Effector memory CD4-positive, alpha-beta T cell (primary cell): ENCODE measurements around the gene HRCT1.

Source experiments
- DNase-seq, 3 donors: peaks; one replicate each; pipeline ENCODE4 v3.0.0-alpha.2; 2020
- H3K27ac ChIP-seq: 2 replicates; pipeline ENCODE4 v1.7.0; 2013; ENCODE audit warnings: mild to moderate bottlenecking, low read length, moderate library complexity; ENCODE audit not compliant: insufficient read depth, poor library complexity, severe bottlenecking
- H3K27me3 ChIP-seq: replicated peaks from 2 replicates; pipeline ENCODE4 v1.7.0; 2013; ENCODE audit warnings: mild to moderate bottlenecking, low read length; ENCODE audit not compliant: insufficient read depth, control insufficient read depth, poor library complexity, severe bottlenecking
- H3K36me3 ChIP-seq: 2 replicates; pipeline ENCODE4 v1.7.0; 2013; ENCODE audit warnings: mild to moderate bottlenecking, low read length, moderate library complexity; ENCODE audit not compliant: control insufficient read depth, insufficient read depth
- H3K4me1 ChIP-seq: 2 replicates; pipeline ENCODE4 v1.7.0; 2013; ENCODE audit warnings: low read length, mild to moderate bottlenecking; ENCODE audit not compliant: control insufficient read depth, insufficient read depth, poor library complexity, severe bottlenecking
- H3K4me3 ChIP-seq: 2 replicates; pipeline ENCODE4 v1.7.0; 2013; ENCODE audit warnings: low read length, low read depth, mild to moderate bottlenecking; ENCODE audit not compliant: insufficient read depth, poor library complexity, severe bottlenecking
- H3K9me3 ChIP-seq: 2 replicates; pipeline ENCODE4 v1.7.0; 2013; ENCODE audit warnings: mild to moderate bottlenecking, low read length, moderate library complexity; ENCODE audit not compliant: control insufficient read depth
- total RNA-seq, 3 donors: gene quantifications; one replicate each; lab custom pipeline; 2026; lab: John Stamatoyannopoulos, UW

Gene HRCT1
- 0 reads per million in 3 donors for total RNA-seq

- no peak within 1 kb of the TSS for H3K4me3 ChIP-seq
- H3K36me3 ChIP-seq, result no peaks in the 10 kb centered on the region
- no peak within 1 kb of the TSS for H3K27ac ChIP-seq
- peaks cover 45% of the 10 kb centered on the region for H3K4me1 ChIP-seq
- no peaks in the 10 kb centered on the region for H3K27me3 ChIP-seq
- DNase-seq, result no peak
- no peaks in the 10 kb centered on the region for H3K9me3 ChIP-seq
Measured at GRCh38 chr9:35905912-35906679, at the start of gene HRCT1. Gene HRCT1, plus strand, starts transcription at chr9:35906202. Its CDS starts 86 bp downstream, at chr9:35906288.

GRCh38 chr9:35856206-35856605 lies 49.8 kb upstream of the HRCT1 start:
- Histone ChIP-seq H3K36me3 (no peaks in the 10 kb centered on the region), H3K27ac (no peak overlapping the region), H3K27me3 (no peaks in the 10 kb centered on the region), H3K9me3 (no peaks in the 10 kb centered on the region), H3K4me3 (no peak overlapping the region), H3K4me1 (no peaks in the 10 kb centered on the region)
- DNase-seq, result no peak

GRCh38 chr9:35856882-35857281 lies 49.1 kb upstream of the HRCT1 start:
- H3K4me1 ChIP-seq, result no peaks in the 10 kb centered on the region
- DNase-seq, result no peak
- no peak overlapping the region for H3K27ac ChIP-seq
- no peak overlapping the region for H3K4me3 ChIP-seq
- H3K27me3 ChIP-seq, result no peaks in the 10 kb centered on the region
- H3K9me3 ChIP-seq, result no peaks in the 10 kb centered on the region
- no peaks in the 10 kb centered on the region for H3K36me3 ChIP-seq

GRCh38 chr9:35858458-35858857 lies 47.5 kb upstream of the HRCT1 start:
- Histone ChIP-seq H3K27ac (no peak overlapping the region), H3K4me1 (no peaks in the 10 kb centered on the region), H3K36me3 (no peaks in the 10 kb centered on the region), H3K27me3 (no peaks in the 10 kb centered on the region), H3K4me3 (no peak overlapping the region), H3K9me3 (no peaks in the 10 kb centered on the region)
- DNase-seq, result no peak

- Histone ChIP-seq H3K27me3 (no peaks in the 10 kb centered on the region), H3K9me3 (no peaks in the 10 kb centered on the region), H3K36me3 (no peaks in the 10 kb centered on the region), H3K4me3 (no peak overlapping the region), H3K4me1 (no peaks in the 10 kb centered on the region), H3K27ac (no peak overlapping the region)
- no peak for DNase-seq
Measured at GRCh38 chr9:35859310-35859989, 46.6 kb upstream of the HRCT1 start.

- DNase-seq, result no peak
- Histone ChIP-seq H3K9me3 (no peaks in the 10 kb centered on the region), H3K27me3 (no peaks in the 10 kb centered on the region), H3K36me3 (no peaks in the 10 kb centered on the region), H3K4me3 (no peak overlapping the region), H3K4me1 (no peaks in the 10 kb centered on the region), H3K27ac (no peak overlapping the region)
Measured at GRCh38 chr9:35859990-35860339, 46.0 kb upstream of the HRCT1 start.

GRCh38 chr9:35861161-35861897 lies 44.7 kb upstream of the HRCT1 start:
- Histone ChIP-seq H3K27ac (no peak overlapping the region), H3K4me3 (no peak overlapping the region), H3K36me3 (no peaks in the 10 kb centered on the region), H3K9me3 (no peaks in the 10 kb centered on the region), H3K4me1 (no peaks in the 10 kb centered on the region), H3K27me3 (no peaks in the 10 kb centered on the region)
- DNase-seq, result no peak

GRCh38 chr9:35862328-35862727 lies 43.7 kb upstream of the HRCT1 start:
- no peaks in the 10 kb centered on the region for H3K9me3 ChIP-seq
- H3K36me3 ChIP-seq, result no peaks in the 10 kb centered on the region
- no peaks in the 10 kb centered on the region for H3K4me1 ChIP-seq
- no peak overlapping the region for H3K27ac ChIP-seq
- no peak overlapping the region for H3K4me3 ChIP-seq
- no peak for DNase-seq
- H3K27me3 ChIP-seq, result no peaks in the 10 kb centered on the region

GRCh38 chr9:35863583-35863982 lies 42.4 kb upstream of the HRCT1 start:
- Histone ChIP-seq H3K4me1 (no peaks in the 10 kb centered on the region), H3K36me3 (no peaks in the 10 kb centered on the region), H3K27ac (no peak overlapping the region), H3K9me3 (no peaks in the 10 kb centered on the region), H3K27me3 (no peaks in the 10 kb centered on the region), H3K4me3 (no peak overlapping the region)
- DNase-seq, result no peak
